ENCODE measurements around the gene PRRG4.

DNA sequence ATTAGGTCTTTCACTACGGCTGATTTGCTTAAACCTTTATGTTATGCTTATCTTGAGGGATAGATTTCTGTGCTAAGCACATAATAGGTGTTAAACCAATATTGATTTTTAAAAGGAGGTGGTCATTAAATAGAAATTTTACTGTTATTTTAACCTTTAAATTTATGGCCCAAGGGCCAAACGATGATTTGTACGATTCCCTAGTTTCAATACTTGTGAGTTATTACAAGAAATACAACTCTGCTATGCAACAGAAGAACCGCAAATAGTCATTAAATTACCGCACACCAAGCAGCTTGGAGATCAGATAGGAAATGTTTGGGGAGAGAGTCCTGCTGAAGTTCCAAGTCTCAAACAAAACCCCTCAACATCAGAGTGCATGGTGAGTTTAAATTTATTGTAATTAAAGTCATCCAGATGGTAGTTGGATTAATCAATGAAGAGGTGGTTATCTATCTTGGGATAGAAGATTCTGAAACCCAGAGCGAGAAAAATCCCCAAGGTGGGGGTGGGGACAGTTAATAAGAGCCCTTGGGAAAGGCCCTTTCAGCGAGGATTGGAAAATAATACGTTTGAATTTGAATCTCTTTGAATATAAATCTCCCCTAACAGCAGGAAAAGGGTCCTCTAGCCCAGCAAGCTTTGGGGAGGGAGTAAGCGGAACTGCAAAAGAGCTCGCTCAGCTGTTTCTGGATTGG, 62.1 kb downstream of the PRRG4 start:
- TF ChIP-seq CTCF (conservative IDR thresholded peaks at IDR 0.05; ENCODE audit: low read length) = no peak
- no peak for TF ChIP-seq EZH2phosphoT487 (IDR thresholded peaks at IDR 0.05; ENCODE audit: borderline replicate concordance)
